Measurements from ENCODE around the gene C1QTNF8. TPM values are rescaled to one million over a fixed set of nuclear protein-coding genes. Genes with fewer than 3 reads are reported as not detected.

C1QTNF8 gene
- total RNA-seq, 1 experiment from 2014 or later: not detected

GRCh38 chr16:1124291-1124690 is 28.2 kb upstream of the C1QTNF8 start:
- Histone ChIP-seq H2AFZ (ENCODE audit: low read length) (no peak overlapping the region), H3K9me3 (ENCODE audit: low read length) (no peaks in the 10 kb centered on the region), H3K4me2 (ENCODE audit: low read depth, low read length, poor library complexity, severe bottlenecking) (no peak overlapping the region), H3K27ac (ENCODE audit: low read length) (no peak overlapping the region), H3K4me3 (ENCODE audit: low read length) (no peak overlapping the region), H3K9ac (ENCODE audit: low read length) (no peak overlapping the region), H3K79me2 (ENCODE audit: low read length) (no peaks in the 10 kb centered on the region), H3K4me1 (ENCODE audit: low read length) (peaks cover 15% of the 10 kb centered on the region), H3K9me2 (replicated peaks; ENCODE audit: insufficient read depth, low read length) (no peaks in the 10 kb centered on the region), H3K27me3 (ENCODE audit: low read length) (no peaks in the 10 kb centered on the region), H3K36me3 (ENCODE audit: insufficient read depth, low read length) (no peaks in the 10 kb centered on the region), H4K20me1 (ENCODE audit: insufficient read depth, low read depth, low read length) (no peaks in the 10 kb centered on the region; the same call in 1 of the 2 replicates)
- DNase-seq: no peak

DNA sequence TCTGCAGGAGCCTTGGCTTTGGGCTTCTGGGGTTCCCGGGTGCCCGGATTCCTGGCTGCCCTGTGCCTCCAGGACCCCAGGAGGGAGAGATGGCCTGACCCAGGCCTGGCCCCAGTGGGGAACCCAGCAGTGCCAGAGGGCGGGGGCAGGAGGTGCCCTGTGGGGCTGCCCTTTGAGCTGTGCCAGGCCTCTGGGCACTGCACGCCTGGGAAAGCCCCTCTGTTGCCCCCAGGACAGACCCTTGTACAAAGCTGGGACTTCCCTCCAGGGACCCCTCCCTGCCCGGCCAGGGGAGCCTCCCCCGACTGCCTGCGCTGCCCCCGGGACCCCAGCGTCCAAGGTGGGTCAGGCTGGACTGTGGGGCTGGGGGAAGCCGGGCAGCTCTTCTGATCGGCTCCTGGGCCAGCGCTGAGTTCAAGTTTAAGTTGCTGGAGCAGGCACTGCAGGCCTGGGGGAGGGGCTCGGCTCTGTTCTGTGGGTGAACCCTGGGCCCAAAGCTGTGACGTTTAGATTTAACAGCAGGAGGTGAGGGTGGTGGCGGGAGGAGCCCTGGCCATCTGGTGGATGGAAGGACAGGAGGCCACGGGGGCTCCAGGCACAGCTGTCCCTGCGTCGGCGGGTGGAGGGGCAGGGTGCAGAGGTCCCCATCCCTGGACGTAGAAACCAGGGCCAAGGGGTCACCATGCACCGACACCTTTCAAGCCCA is 27.6 kb upstream of the C1QTNF8 start:
- Histone ChIP-seq H3K36me3 (ENCODE audit: insufficient read depth, low read length) (no peaks in the 10 kb centered on the region), H3K79me2 (ENCODE audit: low read length) (no peaks in the 10 kb centered on the region), H3K4me3 (ENCODE audit: low read length) (no peak overlapping the region), H3K9me3 (ENCODE audit: low read length) (no peaks in the 10 kb centered on the region), H3K27ac (ENCODE audit: low read length) (no peak overlapping the region), H3K4me1 (ENCODE audit: low read length) (peaks cover 17% of the 10 kb centered on the region), H3K9ac (ENCODE audit: low read length) (no peak overlapping the region), H3K9me2 (replicated peaks; ENCODE audit: insufficient read depth, low read length) (no peaks in the 10 kb centered on the region), H3K27me3 (ENCODE audit: low read length) (no peaks in the 10 kb centered on the region), H2AFZ (ENCODE audit: low read length) (no peak overlapping the region), H3K4me2 (ENCODE audit: low read depth, low read length, poor library complexity, severe bottlenecking) (no peak overlapping the region), H4K20me1 (ENCODE audit: insufficient read depth, low read depth, low read length) (no peaks in the 10 kb centered on the region; the same call in 1 of the 2 replicates)
- no peak for DNase-seq

DNA sequence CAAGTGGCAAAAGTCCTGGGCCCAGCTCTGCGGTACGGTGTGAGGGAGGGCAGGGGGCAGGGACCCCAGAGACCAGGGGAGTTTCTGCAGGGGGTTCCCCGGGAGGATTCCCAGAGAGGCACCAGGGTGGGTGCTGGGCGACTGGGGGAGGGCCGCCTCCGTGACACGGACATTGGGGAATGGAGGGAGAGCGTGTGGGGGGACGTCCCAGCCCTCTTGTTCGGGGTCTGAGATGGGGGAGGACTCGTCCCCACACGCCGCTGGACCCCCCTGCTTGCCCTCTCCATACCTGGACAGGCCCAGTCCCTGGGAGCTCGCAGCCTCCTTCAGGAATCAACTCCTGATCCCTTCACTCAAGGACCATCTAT is 26.3 kb upstream of the C1QTNF8 start:
- Histone ChIP-seq H4K20me1 (ENCODE audit: insufficient read depth, low read depth, low read length) (no peaks in the 10 kb centered on the region; the same call in 1 of the 2 replicates), H3K27me3 (ENCODE audit: low read length) (no peaks in the 10 kb centered on the region)

GRCh38 chr16:1121601-1122397 is 25.8 kb upstream of the C1QTNF8 start:
- Histone ChIP-seq H3K27me3 (ENCODE audit: low read length) (no peaks in the 10 kb centered on the region), H3K9ac (ENCODE audit: low read length) (no peak overlapping the region), H3K9me2 (replicated peaks; ENCODE audit: insufficient read depth, low read length) (no peaks in the 10 kb centered on the region)

More for the DNA sequence above, 26.3 kb upstream of the C1QTNF8 start:
- Histone ChIP-seq H2AFZ (ENCODE audit: low read length) (no peak overlapping the region), H3K27ac (ENCODE audit: low read length) (no peak overlapping the region), H3K4me3 (ENCODE audit: low read length) (no peak overlapping the region), H3K4me2 (ENCODE audit: low read depth, low read length, poor library complexity, severe bottlenecking) (no peak overlapping the region), H3K36me3 (ENCODE audit: insufficient read depth, low read length) (no peaks in the 10 kb centered on the region), H3K4me1 (ENCODE audit: low read length) (peaks cover 17% of the 10 kb centered on the region), H3K9me2 (replicated peaks; ENCODE audit: insufficient read depth, low read length) (no peaks in the 10 kb centered on the region), H3K9ac (ENCODE audit: low read length) (no peak overlapping the region), H3K9me3 (ENCODE audit: low read length) (no peaks in the 10 kb centered on the region), H3K79me2 (ENCODE audit: low read length) (no peaks in the 10 kb centered on the region)
- DNase-seq: no peak

DNA sequence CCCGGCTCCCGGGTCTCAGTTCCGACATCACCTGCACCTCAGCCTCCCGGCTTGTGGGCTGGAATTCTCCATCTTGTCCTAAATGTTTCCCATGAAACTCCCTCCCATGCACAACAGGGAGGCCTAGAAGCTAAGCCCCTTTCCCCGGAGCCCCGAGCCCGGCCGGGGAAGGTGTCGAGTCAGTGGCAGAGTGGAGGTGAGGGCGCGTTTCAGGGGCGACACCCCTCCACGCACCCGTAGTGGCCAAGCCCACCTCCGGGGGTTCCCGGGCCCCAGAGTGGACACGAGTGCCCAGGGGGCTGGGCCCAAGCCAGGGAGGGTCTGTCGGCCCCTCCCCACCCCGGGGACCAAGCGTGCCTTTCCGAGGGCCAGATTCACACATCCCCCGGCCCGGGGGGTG is 25.0 kb upstream of the C1QTNF8 start:
- Histone ChIP-seq H3K79me2 (ENCODE audit: low read length) (no peaks in the 10 kb centered on the region), H3K9me3 (ENCODE audit: low read length) (no peaks in the 10 kb centered on the region), H4K20me1 (ENCODE audit: insufficient read depth, low read depth, low read length) (no peaks in the 10 kb centered on the region; the same call in 1 of the 2 replicates), H3K27me3 (ENCODE audit: low read length) (no peaks in the 10 kb centered on the region), H3K36me3 (ENCODE audit: insufficient read depth, low read length) (no peaks in the 10 kb centered on the region), H2AFZ (ENCODE audit: low read length) (no peak overlapping the region), H3K9me2 (replicated peaks; ENCODE audit: insufficient read depth, low read length) (no peaks in the 10 kb centered on the region), H3K9ac (ENCODE audit: low read length) (no peak overlapping the region), H3K4me2 (ENCODE audit: low read depth, low read length, poor library complexity, severe bottlenecking) (no peak overlapping the region), H3K4me3 (ENCODE audit: low read length) (no peak overlapping the region), H3K4me1 (ENCODE audit: low read length) (peaks cover 17% of the 10 kb centered on the region), H3K27ac (ENCODE audit: low read length) (no peak overlapping the region)
- no peak for DNase-seq

More at GRCh38 chr16:1121601-1122397, 25.8 kb upstream of the C1QTNF8 start:
- Histone ChIP-seq H4K20me1 (ENCODE audit: insufficient read depth, low read depth, low read length) (no peaks in the 10 kb centered on the region; the same call in 1 of the 2 replicates), H3K36me3 (ENCODE audit: insufficient read depth, low read length) (no peaks in the 10 kb centered on the region), H3K4me2 (ENCODE audit: low read depth, low read length, poor library complexity, severe bottlenecking) (no peak overlapping the region), H3K27ac (ENCODE audit: low read length) (no peak overlapping the region), H3K4me1 (ENCODE audit: low read length) (peaks cover 17% of the 10 kb centered on the region), H2AFZ (ENCODE audit: low read length) (no peak overlapping the region), H3K9me3 (ENCODE audit: low read length) (no peaks in the 10 kb centered on the region), H3K4me3 (ENCODE audit: low read length) (no peak overlapping the region), H3K79me2 (ENCODE audit: low read length) (no peaks in the 10 kb centered on the region)
- no peak for DNase-seq

DNA sequence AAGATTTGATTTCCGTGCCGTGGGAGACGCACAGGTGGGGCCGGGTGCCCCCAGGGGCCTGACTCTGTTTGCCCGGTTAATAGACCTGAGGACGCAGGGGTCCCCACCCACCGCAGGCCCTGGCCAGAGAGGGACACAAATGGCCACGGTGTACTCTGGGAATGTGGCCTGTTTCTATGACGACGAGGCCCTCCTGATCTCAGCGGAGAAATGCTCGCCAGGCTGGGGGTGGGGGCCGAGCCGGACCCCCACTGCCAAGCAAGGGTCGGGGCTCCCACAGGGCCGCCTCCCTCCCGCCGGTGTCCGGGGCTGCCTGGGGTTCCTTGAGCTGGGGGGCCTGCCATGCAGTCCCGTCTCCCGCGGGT is 24.5 kb upstream of the C1QTNF8 start:
- Histone ChIP-seq H3K27me3 (ENCODE audit: low read length) (no peaks in the 10 kb centered on the region), H3K9me2 (replicated peaks; ENCODE audit: insufficient read depth, low read length) (no peaks in the 10 kb centered on the region), H3K79me2 (ENCODE audit: low read length) (no peaks in the 10 kb centered on the region), H2AFZ (ENCODE audit: low read length) (no peak overlapping the region), H4K20me1 (ENCODE audit: insufficient read depth, low read depth, low read length) (no peaks in the 10 kb centered on the region; the same call in 1 of the 2 replicates), H3K9me3 (ENCODE audit: low read length) (no peaks in the 10 kb centered on the region), H3K4me3 (ENCODE audit: low read length) (peak overlapping the region; percentile 48), H3K4me2 (ENCODE audit: low read depth, low read length, poor library complexity, severe bottlenecking) (peak overlapping the region; percentile 48), H3K4me1 (ENCODE audit: low read length) (peaks cover 17% of the 10 kb centered on the region), H3K27ac (ENCODE audit: low read length) (no peak overlapping the region), H3K9ac (ENCODE audit: low read length) (0 out of 2 replicates have a peak overlapping the region, but pooled peaks have one; percentile 19), H3K36me3 (ENCODE audit: insufficient read depth, low read length) (no peaks in the 10 kb centered on the region)
- no peak for DNase-seq

DNA sequence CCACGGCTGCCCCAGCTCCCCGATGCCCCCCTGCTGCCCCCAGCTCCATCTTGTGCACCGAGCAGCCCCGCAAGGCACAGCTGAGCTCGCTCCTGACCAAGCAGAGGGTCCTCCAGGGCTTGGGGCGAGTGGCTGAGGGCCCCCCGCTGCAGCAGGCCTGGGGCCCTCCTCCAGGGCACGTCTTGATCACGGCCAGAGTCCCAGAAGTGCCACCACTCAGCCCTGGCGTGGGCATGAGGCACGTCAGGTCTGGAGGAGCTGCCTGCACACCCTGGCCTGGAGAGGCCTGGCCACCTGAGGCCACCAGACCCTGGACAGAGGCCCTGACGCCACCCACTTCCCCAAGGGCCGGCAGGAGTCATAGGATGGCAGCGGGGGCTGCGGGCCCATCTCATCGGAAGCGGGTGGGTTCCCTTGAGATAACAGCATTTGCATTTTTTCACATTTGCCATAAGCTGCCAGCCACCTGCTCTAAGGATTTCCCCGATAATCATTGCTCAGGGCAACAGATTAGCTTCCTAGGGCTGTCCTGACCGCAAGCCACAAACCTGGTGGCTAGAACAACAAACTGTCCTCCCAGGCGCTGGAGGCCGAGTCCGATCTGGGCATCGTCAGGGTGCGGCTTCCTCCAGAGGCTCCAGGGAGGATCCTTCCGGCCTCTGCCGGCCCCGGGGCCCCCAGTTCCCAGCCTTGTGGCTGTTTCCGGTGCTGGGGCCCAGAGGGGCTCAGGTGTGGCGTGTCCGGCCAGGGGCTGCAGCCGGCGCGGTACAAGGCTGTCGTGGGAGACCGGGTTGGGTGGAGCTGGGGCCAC is 23.9 kb upstream of the C1QTNF8 start:
- no peaks in the 10 kb centered on the region; the same call in 1 of the 2 replicates for H4K20me1 ChIP-seq (ENCODE audit: insufficient read depth, low read depth, low read length)
- 0 out of 2 replicates have a peak overlapping the region, but pooled peaks have one; percentile 19 for H3K9ac ChIP-seq (ENCODE audit: low read length)
- H2AFZ ChIP-seq (ENCODE audit: low read length): no peak overlapping the region
- no peaks in the 10 kb centered on the region for H3K9me3 ChIP-seq (ENCODE audit: low read length)
- H3K4me2 ChIP-seq (ENCODE audit: low read depth, low read length, poor library complexity, severe bottlenecking): peak overlapping the region; percentile 48
- peak overlapping the region; percentile 48 for H3K4me3 ChIP-seq (ENCODE audit: low read length)
- no peaks in the 10 kb centered on the region for H3K27me3 ChIP-seq (ENCODE audit: low read length)
- no peak overlapping the region for H3K27ac ChIP-seq (ENCODE audit: low read length)
- H3K79me2 ChIP-seq (ENCODE audit: low read length): no peaks in the 10 kb centered on the region
- peak; percentile 71 for DNase-seq
- H3K36me3 ChIP-seq (ENCODE audit: insufficient read depth, low read length): no peaks in the 10 kb centered on the region
- no peaks in the 10 kb centered on the region for H3K9me2 ChIP-seq (replicated peaks; ENCODE audit: insufficient read depth, low read length)
- H3K4me1 ChIP-seq (ENCODE audit: low read length): peaks cover 17% of the 10 kb centered on the region

- no peaks in the 10 kb centered on the region for H3K79me2 ChIP-seq (ENCODE audit: low read length)
- no peak for DNase-seq
- no peaks in the 10 kb centered on the region for H3K27me3 ChIP-seq (ENCODE audit: low read length)
- peaks cover 17% of the 10 kb centered on the region for H3K4me1 ChIP-seq (ENCODE audit: low read length)
- no peaks in the 10 kb centered on the region for H3K9me2 ChIP-seq (replicated peaks; ENCODE audit: insufficient read depth, low read length)
- no peaks in the 10 kb centered on the region; the same call in 1 of the 2 replicates for H4K20me1 ChIP-seq (ENCODE audit: insufficient read depth, low read depth, low read length)
- H3K4me2 ChIP-seq (ENCODE audit: low read depth, low read length, poor library complexity, severe bottlenecking): no peak overlapping the region
- no peak overlapping the region for H3K4me3 ChIP-seq (ENCODE audit: low read length)
- no peak overlapping the region for H2AFZ ChIP-seq (ENCODE audit: low read length)
- H3K27ac ChIP-seq (ENCODE audit: low read length): no peak overlapping the region
- no peaks in the 10 kb centered on the region for H3K9me3 ChIP-seq (ENCODE audit: low read length)
- no peaks in the 10 kb centered on the region for H3K36me3 ChIP-seq (ENCODE audit: insufficient read depth, low read length)
- no peak overlapping the region for H3K9ac ChIP-seq (ENCODE audit: low read length)
Measured at GRCh38 chr16:1119129-1119528, 23.1 kb upstream of the C1QTNF8 start.

Data from Karpas-422 (cell line).